Thymus (tissue), 14 donors: ENCODE results near the gene PTPRH. TPM values are rescaled to one million over a fixed set of nuclear protein-coding genes. Genes with fewer than 3 reads are reported as not detected.

Experiments
- DNase-seq, 9 donors: peaks; one replicate each; pipeline ENCODE4 v3.0.0-alpha.2; 2013; ENCODE audit warnings: low spot score in 9 of 9, low read depth in 6 of 9, missing footprints in 1 of 9
- H3K27ac ChIP-seq, 2 donors: one replicate each; pipeline ENCODE4 v1.5.1; 2013; ENCODE audit warnings: control low read depth in 1 of 2, low read depth in 1 of 2, low read length in 1 of 2, mild to moderate bottlenecking in 1 of 2, moderate library complexity in 1 of 2
- H3K27me3 ChIP-seq, 2 donors: one replicate each; pipeline ENCODE4 v1.5.1; 2013; ENCODE audit warnings: low read length in 1 of 2; ENCODE audit not compliant: control insufficient read depth in 2 of 2, insufficient read depth in 1 of 2
- H3K36me3 ChIP-seq, 2 donors: one replicate each; pipeline ENCODE4 v1.5.1; 2013; ENCODE audit warnings: low read length in 1 of 2, mild to moderate bottlenecking in 1 of 2, moderate library complexity in 1 of 2; ENCODE audit not compliant: control insufficient read depth in 2 of 2, insufficient read depth in 2 of 2
- H3K4me1 ChIP-seq, 2 donors: one replicate each; pipeline ENCODE4 v1.5.1; 2013; ENCODE audit warnings: low read length in 2 of 2; ENCODE audit not compliant: control insufficient read depth in 2 of 2, insufficient read depth in 2 of 2
- H3K4me3 ChIP-seq, 2 donors: one replicate each; pipeline ENCODE4 v1.5.1; 2013; ENCODE audit warnings: low read length in 2 of 2, control low read depth in 1 of 2, mild to moderate bottlenecking in 1 of 2
- H3K9me3 ChIP-seq, 2 donors: one replicate each; pipeline ENCODE4 v1.5.1; 2013; ENCODE audit warnings: low read length in 1 of 2, mild to moderate bottlenecking in 1 of 2; ENCODE audit not compliant: control insufficient read depth in 2 of 2, insufficient read depth in 1 of 2
- WGBS: extraction: QIAGEN DNeasy Blood & Tissue Kit; methylation state at CpG from one replicate; pipeline ENCODE4 v1.1.7; 2013; 5-methylcytosine and 5-hydroxymethylcytosine counted together
- long read RNA-seq, 10 donors: transcript quantifications; one replicate each; lab custom pipeline, GENCODE V29; 2026
- polyA plus RNA-seq: library from polyadenylated mRNA; stranded (reverse); fragments of 200-250 nt; gene quantifications from one replicate; pipeline ENCODE4 v1.2.3, GENCODE V29; 2013
- total RNA-seq: library from RNA; stranded (reverse); fragments of 120-200 nt; gene quantifications from one replicate; pipeline ENCODE4 v1.2.4, GENCODE V29; 2013
- donor health status: healthy.

Gene PTPRH
- total RNA-seq (0.28 TPM), polyA plus RNA-seq (0.14 TPM)
- long read RNA-seq, donor 1, result 0 reads
- long read RNA-seq, donor 2, result 0 reads
- long read RNA-seq, donor 3, result 0 reads
- long read RNA-seq, donor 4, result 0 reads
- long read RNA-seq, donor 5, partial matches to known transcripts, result 0 of 1 reads
- long read RNA-seq, donor 5, other reads (novel, unspliced or antisense), result 0 of 1 reads
- long read RNA-seq, donor 6, result 0 reads
- long read RNA-seq, donor 7, result 0 reads
- long read RNA-seq, donor 8, result 0 reads
- long read RNA-seq, donor 9, result 0 reads
- long read RNA-seq, donor 10, result 0 reads

GRCh38 chr19:55208880-55209692 lies at the start of gene PTPRH:
TSS of gene PTPRH (minus strand) at chr19:55209501. CDS start at chr19:55209433, 68 bp downstream.
- DNase-seq, result no peak
- Histone ChIP-seq H3K27me3 (peaks cover 0 to 11% of the 10 kb centered on the region in 2 donors), H3K4me1 (no peaks in the 10 kb centered on the region), H3K9me3 (peaks cover 0 to 10% of the 10 kb centered on the region in 2 donors), H3K36me3 (no peaks in the 10 kb centered on the region), H3K27ac (no peak within 1 kb of the TSS), H3K4me3 (no peak within 1 kb of the TSS)
- WGBS, result 58% methylated on average over 17 of the region's 18 CpGs

GRCh38 chr19:55258476-55258827 lies 49.2 kb upstream of the PTPRH start:
- no peaks in the 10 kb centered on the region for H3K27me3 ChIP-seq
- peaks cover 3 to 9% of the 10 kb centered on the region in 2 donors for H3K36me3 ChIP-seq
- peak overlapping the region; percentile 95 to 98 for H3K27ac ChIP-seq
- peaks cover 32 to 55% of the 10 kb centered on the region in 2 donors for H3K4me1 ChIP-seq
- H3K9me3 ChIP-seq, result no peaks in the 10 kb centered on the region
- under 1% methylated on average over 53 of the region's 53 CpGs for WGBS
- DNase-seq, result peak in 1 of 9 donors; percentile 33
- peak overlapping the region; percentile 88 to 92 for H3K4me3 ChIP-seq

GRCh38 chr19:55257461-55258420 lies 48.4 kb upstream of the PTPRH start:
- H3K27me3 ChIP-seq, result no peaks in the 10 kb centered on the region
- peak in 3 of 9 donors; percentile 26 to 64 (median 28) for DNase-seq
- no peaks in the 10 kb centered on the region for H3K9me3 ChIP-seq
- H3K27ac ChIP-seq, result peak overlapping the region; percentile 95 to 99
- peak overlapping the region; percentile 82 to 92 for H3K4me3 ChIP-seq
- peaks cover 6 to 16% of the 10 kb centered on the region in 2 donors for H3K36me3 ChIP-seq
- under 1% methylated on average over 51 of the region's 51 CpGs for WGBS
- H3K4me1 ChIP-seq, result peaks cover 38 to 62% of the 10 kb centered on the region in 2 donors

GRCh38 chr19:55256562-55257460 lies 47.5 kb upstream of the PTPRH start:
- Histone ChIP-seq H3K4me1 (peaks cover 47 to 72% of the 10 kb centered on the region in 2 donors), H3K36me3 (peaks cover 4 to 18% of the 10 kb centered on the region in 2 donors), H3K27me3 (no peaks in the 10 kb centered on the region), H3K27ac (peak overlapping the region; percentile 64 to 99), H3K4me3 (peak overlapping the region; percentile 82 to 92), H3K9me3 (no peaks in the 10 kb centered on the region)
- peak in 2 of 9 donors; percentile 30 to 44 for DNase-seq
- WGBS, result 29% methylated on average over 22 of the region's 22 CpGs

- Histone ChIP-seq H3K4me3 (peak overlapping the region; percentile 82 to 92), H3K9me3 (no peaks in the 10 kb centered on the region), H3K4me1 (peaks cover 57 to 82% of the 10 kb centered on the region in 2 donors), H3K27me3 (no peaks in the 10 kb centered on the region), H3K27ac (peak overlapping the region; percentile 99), H3K36me3 (peaks cover 7 to 27% of the 10 kb centered on the region in 2 donors)
- DNase-seq, result peak in 5 of 9 donors; percentile 32 to 67 (median 35)
- WGBS, result 23% methylated on average over 17 of the region's 17 CpGs
Observed at GRCh38 chr19:55255618-55256423, 46.5 kb upstream of the PTPRH start.

- no peaks in the 10 kb centered on the region for H3K27me3 ChIP-seq
- H3K9me3 ChIP-seq, result no peaks in the 10 kb centered on the region
- DNase-seq, result no peak
- WGBS, result 3% methylated on average over 6 of the region's 6 CpGs
- H3K27ac ChIP-seq, result peak overlapping the region; percentile 99
- H3K4me3 ChIP-seq, result peak overlapping the region; percentile 82 to 92
- H3K4me1 ChIP-seq, result peaks cover 49 to 71% of the 10 kb centered on the region in 2 donors
- H3K36me3 ChIP-seq, result peaks cover 17 to 39% of the 10 kb centered on the region in 2 donors
Observed at GRCh38 chr19:55254625-55254977, 45.3 kb upstream of the PTPRH start.

GRCh38 chr19:55253842-55254624 lies 44.7 kb upstream of the PTPRH start:
- Histone ChIP-seq H3K4me1 (peaks cover 48 to 67% of the 10 kb centered on the region in 2 donors), H3K4me3 (peak overlapping the region; percentile 82 to 92)
- peak in 8 of 9 donors; percentile 59 to 92 (median 80) for DNase-seq

More at GRCh38 chr19:55253842-55254624, 44.7 kb upstream of the PTPRH start:
- Histone ChIP-seq H3K36me3 (peaks cover 17 to 42% of the 10 kb centered on the region in 2 donors), H3K9me3 (no peaks in the 10 kb centered on the region), H3K27me3 (no peaks in the 10 kb centered on the region), H3K27ac (peak overlapping the region; percentile 99)
- WGBS, result 3% methylated on average over 23 of the region's 23 CpGs
